SJCRH30 (cell line): ENCODE measurements around the gene C22orf31. TPM values are rescaled to one million over a fixed set of nuclear protein-coding genes. Genes with fewer than 3 reads are reported as not detected.

ENCODE experiments used
- DNase-seq, 2 experiments: peaks; one replicate each; pipeline ENCODE4 v3.0.0-alpha.2; 2015 to 2020
- H3K27ac ChIP-seq: fragments of 250-450 bp; sonication (Bioruptor Pico); 2 replicates; pipeline ENCODE4 v1.5.1; 2020; ENCODE audit warnings: mild to moderate bottlenecking, moderate library complexity
- H3K27me3 ChIP-seq: fragments of 250-450 bp; sonication (Bioruptor Pico); 2 replicates; pipeline ENCODE4 v1.5.1; 2020; ENCODE audit warnings: mild to moderate bottlenecking, moderate library complexity
- H3K36me3 ChIP-seq: fragments of 250-450 bp; sonication (Bioruptor Pico); 2 replicates; pipeline ENCODE4 v1.5.1; 2020; ENCODE audit warnings: mild to moderate bottlenecking, moderate library complexity
- H3K4me1 ChIP-seq: fragments of 250-450 bp; sonication (Bioruptor Pico); 2 replicates; pipeline ENCODE4 v1.5.1; 2020; ENCODE audit warnings: mild to moderate bottlenecking, moderate library complexity
- H3K4me3 ChIP-seq: fragments of 250-450 bp; sonication (Bioruptor Pico); 2 replicates; pipeline ENCODE4 v1.5.1; 2020; ENCODE audit warnings: mild to moderate bottlenecking, moderate library complexity
- H3K9me3 ChIP-seq: fragments of 250-450 bp; sonication (Bioruptor Pico); replicated peaks from 2 replicates; pipeline ENCODE4 v1.5.1; 2020; ENCODE audit warnings: mild to moderate bottlenecking, moderate library complexity
- total RNA-seq: library from RNA; depleted of rRNA; stranded (reverse); fragments of >200 nt; shearing (Covaris generic); gene quantifications from 2 replicates; pipeline ENCODE4 v1.2.3, GENCODE V29; 2014

Gene C22orf31
- total RNA-seq, 1 experiment from 2014 or later, result not detected

GRCh38 chr22:29073618-29074275, 12.1 kb upstream of the C22orf31 start:
- Histone ChIP-seq H3K9me3 (no peaks in the 10 kb centered on the region), H3K4me1 (peaks cover 14% of the 10 kb centered on the region), H3K27me3 (no peaks in the 10 kb centered on the region), H3K4me3 (peak overlapping the region; percentile 89), H3K27ac (peak overlapping the region; percentile 70), H3K36me3 (no peaks in the 10 kb centered on the region)
- DNase-seq, result peak in 1 of 2 experiments; percentile 26

DNA sequence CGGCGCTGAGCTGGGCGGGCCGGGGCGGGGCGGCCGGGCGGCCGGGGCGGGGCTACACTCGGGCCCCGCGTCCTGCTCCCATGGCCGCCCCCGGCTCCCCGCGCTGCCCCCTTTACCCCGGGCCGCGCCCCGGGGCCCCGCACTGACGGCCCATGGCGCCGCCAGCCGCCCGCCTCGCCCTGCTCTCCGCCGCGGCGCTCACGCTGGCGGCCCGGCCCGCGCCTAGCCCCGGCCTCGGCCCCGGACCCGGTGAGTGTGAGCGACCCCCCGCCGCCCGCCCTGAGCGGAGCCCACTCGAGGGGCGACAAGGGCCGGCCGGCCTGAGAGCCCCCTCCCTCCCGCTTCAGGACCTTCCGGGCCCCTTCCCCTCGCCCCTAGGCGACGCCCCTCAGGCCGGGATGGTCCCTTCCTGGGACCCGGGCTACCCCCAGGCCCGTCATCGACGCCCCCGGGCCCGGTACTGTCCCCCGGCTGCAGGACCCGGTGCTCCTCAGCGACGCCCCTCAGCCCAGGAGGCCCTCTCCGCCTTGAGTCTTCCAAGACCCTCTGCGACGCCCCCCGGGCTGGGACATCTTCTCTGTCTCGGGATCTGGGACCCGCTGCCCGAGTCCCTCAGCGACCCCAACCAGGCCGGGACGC, 11.5 kb upstream of the C22orf31 start, which contains the start of gene KREMEN1:
TSS of gene KREMEN1 (plus strand) at position 57 of the 639 bp plus-strand sequence. CDS start at position 153, 96 bp downstream.
- no peaks in the 10 kb centered on the region for H3K36me3 ChIP-seq
- H3K27ac ChIP-seq, result peak within 1 kb of the TSS; percentile 70
- H3K9me3 ChIP-seq, result no peaks in the 10 kb centered on the region
- peak within 1 kb of the TSS; percentile 89 for H3K4me3 ChIP-seq
- H3K27me3 ChIP-seq, result no peaks in the 10 kb centered on the region
- DNase-seq, result no peak
- peaks cover 9% of the 10 kb centered on the region for H3K4me1 ChIP-seq

DNA sequence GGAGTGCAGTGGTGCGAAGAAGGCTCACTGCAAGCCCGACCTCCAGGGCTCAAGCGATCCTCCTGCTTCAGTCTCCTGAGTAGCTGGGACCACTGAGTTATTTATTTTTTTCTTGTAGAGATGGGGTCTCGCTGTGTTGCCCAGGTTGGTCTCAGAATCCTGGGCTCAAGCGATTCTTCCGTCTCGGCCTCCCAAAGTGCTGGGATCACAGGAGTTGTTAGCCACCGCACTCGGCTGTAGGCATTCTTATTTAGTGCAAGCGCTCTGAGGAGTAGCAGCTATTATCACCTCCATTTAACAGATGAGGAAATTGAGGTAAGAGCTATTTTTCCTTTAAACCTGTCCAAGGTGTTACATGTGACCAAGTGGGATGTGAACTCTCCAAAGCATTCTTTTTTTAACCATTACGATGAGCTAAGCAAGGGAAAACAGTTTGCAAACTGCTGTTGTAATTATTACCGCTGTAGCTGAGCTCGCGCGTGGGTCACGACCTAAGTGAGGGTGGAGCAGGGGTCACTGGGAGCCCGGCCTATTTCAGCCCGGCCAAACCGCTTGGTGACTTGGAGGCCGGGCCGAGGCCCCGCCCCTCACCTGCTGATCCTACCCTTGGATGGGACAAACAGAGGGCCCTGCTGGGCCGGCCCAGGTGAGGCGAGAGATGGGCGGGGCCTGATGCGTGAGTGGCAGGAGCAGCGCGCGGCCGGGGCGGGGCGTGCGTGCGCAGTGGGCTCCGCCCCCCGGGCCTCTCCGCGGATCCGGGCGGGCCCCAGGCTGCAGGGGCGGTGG, 10.8 kb upstream of the C22orf31 start:
- no peaks in the 10 kb centered on the region for H3K9me3 ChIP-seq
- H3K27me3 ChIP-seq, result no peaks in the 10 kb centered on the region
- peaks cover 2% of the 10 kb centered on the region for H3K4me1 ChIP-seq
- H3K4me3 ChIP-seq, result peak overlapping the region; percentile 55
- no peaks in the 10 kb centered on the region for H3K36me3 ChIP-seq
- H3K27ac ChIP-seq, result no peak overlapping the region
- peak; percentile 74 to 81 for DNase-seq

GRCh38 chr22:29071261-29072045, 9.8 kb upstream of the C22orf31 start:
- no peaks in the 10 kb centered on the region for H3K4me1 ChIP-seq
- no peaks in the 10 kb centered on the region for H3K36me3 ChIP-seq
- no peaks in the 10 kb centered on the region for H3K27me3 ChIP-seq
- H3K9me3 ChIP-seq, result no peaks in the 10 kb centered on the region
- no peak overlapping the region for H3K27ac ChIP-seq
- DNase-seq, result no peak
- H3K4me3 ChIP-seq, result no peak overlapping the region

DNA sequence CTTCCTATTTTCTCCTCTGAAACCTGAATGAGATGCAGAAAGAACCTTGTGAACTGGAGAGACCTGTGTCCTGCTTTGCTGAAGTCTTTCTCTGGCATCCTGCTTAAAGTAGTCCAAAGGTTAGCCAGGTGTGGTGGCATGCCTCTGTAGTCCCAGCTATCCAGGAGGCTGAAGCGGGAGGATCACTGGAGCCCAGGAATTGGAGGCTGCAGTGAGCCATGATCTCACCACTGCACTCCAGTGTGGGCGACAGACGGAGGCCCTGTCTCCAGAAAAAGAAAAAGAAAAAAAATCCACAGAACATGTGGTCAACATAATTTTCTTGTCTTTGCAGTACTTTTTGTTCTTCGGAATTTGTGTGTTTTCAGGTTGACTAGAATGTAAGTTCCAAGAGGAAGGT, 8.9 kb upstream of the C22orf31 start:
- Histone ChIP-seq H3K27me3 (no peaks in the 10 kb centered on the region), H3K4me3 (no peak overlapping the region), H3K36me3 (no peaks in the 10 kb centered on the region), H3K27ac (no peak overlapping the region), H3K9me3 (no peaks in the 10 kb centered on the region), H3K4me1 (no peaks in the 10 kb centered on the region)
- DNase-seq, result no peak

DNA sequence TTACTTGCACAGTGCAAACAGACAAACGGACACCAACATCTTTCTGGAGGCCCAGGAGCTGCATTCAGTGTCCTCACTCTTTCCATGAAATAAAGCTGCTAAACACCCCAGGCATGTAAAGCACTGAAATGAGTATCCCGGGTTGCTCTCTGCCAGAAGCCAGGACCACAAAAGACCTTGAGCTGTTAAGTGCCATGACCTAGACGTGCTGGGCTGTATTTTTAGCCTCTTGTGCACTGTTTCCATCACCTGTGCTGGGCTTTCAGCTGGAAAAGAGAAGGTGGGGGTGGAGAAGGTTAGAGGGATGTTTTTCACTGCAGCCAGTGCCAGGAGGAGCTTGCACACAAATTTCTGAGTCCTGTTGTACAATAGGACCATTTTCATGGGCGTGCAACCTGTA, 7.8 kb upstream of the C22orf31 start:
- Histone ChIP-seq H3K36me3 (no peaks in the 10 kb centered on the region), H3K4me3 (no peak overlapping the region), H3K4me1 (no peaks in the 10 kb centered on the region), H3K27ac (no peak overlapping the region), H3K9me3 (no peaks in the 10 kb centered on the region), H3K27me3 (no peaks in the 10 kb centered on the region)
- peak in 1 of 2 experiments; percentile 46 for DNase-seq

- H3K4me1 ChIP-seq, result peaks cover 13% of the 10 kb centered on the region
- no peaks in the 10 kb centered on the region for H3K9me3 ChIP-seq
- H3K4me3 ChIP-seq, result no peak overlapping the region
- no peak overlapping the region for H3K27ac ChIP-seq
- no peaks in the 10 kb centered on the region for H3K36me3 ChIP-seq
- no peaks in the 10 kb centered on the region for H3K27me3 ChIP-seq
- no peak for DNase-seq
Measured at GRCh38 chr22:29065468-29066190, 4.0 kb upstream of the C22orf31 start.

DNA sequence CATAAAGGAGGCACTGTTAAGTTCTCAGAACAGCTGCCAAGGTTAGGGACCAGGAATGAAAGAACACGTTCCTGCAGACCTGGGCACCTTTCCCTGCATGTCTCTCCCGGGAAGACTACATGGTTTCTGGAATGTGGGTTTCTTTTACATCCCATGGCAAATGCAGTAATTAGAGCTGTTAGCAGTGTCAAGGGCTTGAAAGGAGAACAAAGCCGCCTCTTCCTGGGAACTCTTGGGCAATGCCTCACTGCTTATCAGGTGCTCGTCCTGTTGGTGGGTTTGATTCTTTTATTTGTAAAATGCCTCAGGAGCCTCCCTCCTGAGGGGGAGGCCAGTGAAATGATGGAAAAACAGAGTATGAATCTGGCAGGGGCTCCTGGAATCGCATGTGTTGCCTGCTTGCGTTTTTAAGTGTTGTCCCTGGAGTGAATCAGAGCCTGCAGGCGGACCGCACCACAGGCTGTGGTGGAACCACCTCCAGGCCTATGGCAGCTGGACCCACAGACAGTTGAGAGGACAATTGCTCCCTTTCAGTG, 723 bp upstream of the C22orf31 start:
- Histone ChIP-seq H3K27me3 (no peaks in the 10 kb centered on the region), H3K4me1 (peaks cover 22% of the 10 kb centered on the region), H3K36me3 (no peaks in the 10 kb centered on the region), H3K27ac (peak overlapping the region; percentile 63), H3K9me3 (no peaks in the 10 kb centered on the region), H3K4me3 (peak overlapping the region; percentile 11; the same call in 1 of the 2 replicates)
- peak; percentile 69 to 82 for DNase-seq

- Histone ChIP-seq H3K4me1 (peaks cover 34% of the 10 kb centered on the region), H3K27ac (no peak overlapping the region), H3K36me3 (no peaks in the 10 kb centered on the region), H3K27me3 (no peaks in the 10 kb centered on the region), H3K4me3 (no peak overlapping the region), H3K9me3 (no peaks in the 10 kb centered on the region)
- DNase-seq, result no peak
Measured at GRCh38 chr22:29060931-29061330, 700 bp downstream of the C22orf31 start.

- no peak overlapping the region for H3K4me3 ChIP-seq
- H3K4me1 ChIP-seq, result peaks cover 39% of the 10 kb centered on the region
- H3K27me3 ChIP-seq, result no peaks in the 10 kb centered on the region
- no peak for DNase-seq
- H3K27ac ChIP-seq, result no peak overlapping the region
- H3K36me3 ChIP-seq, result no peaks in the 10 kb centered on the region
- no peaks in the 10 kb centered on the region for H3K9me3 ChIP-seq
Measured at GRCh38 chr22:29060251-29060869, 1.3 kb downstream of the C22orf31 start.

- H3K9me3 ChIP-seq, result no peaks in the 10 kb centered on the region
- DNase-seq, result no peak
- H3K4me1 ChIP-seq, result peaks cover 37% of the 10 kb centered on the region
- no peak overlapping the region for H3K4me3 ChIP-seq
- no peak overlapping the region for H3K27ac ChIP-seq
- no peaks in the 10 kb centered on the region for H3K36me3 ChIP-seq
- no peaks in the 10 kb centered on the region for H3K27me3 ChIP-seq
Measured at GRCh38 chr22:29056472-29056871, 5.2 kb downstream of the C22orf31 start.

DNA sequence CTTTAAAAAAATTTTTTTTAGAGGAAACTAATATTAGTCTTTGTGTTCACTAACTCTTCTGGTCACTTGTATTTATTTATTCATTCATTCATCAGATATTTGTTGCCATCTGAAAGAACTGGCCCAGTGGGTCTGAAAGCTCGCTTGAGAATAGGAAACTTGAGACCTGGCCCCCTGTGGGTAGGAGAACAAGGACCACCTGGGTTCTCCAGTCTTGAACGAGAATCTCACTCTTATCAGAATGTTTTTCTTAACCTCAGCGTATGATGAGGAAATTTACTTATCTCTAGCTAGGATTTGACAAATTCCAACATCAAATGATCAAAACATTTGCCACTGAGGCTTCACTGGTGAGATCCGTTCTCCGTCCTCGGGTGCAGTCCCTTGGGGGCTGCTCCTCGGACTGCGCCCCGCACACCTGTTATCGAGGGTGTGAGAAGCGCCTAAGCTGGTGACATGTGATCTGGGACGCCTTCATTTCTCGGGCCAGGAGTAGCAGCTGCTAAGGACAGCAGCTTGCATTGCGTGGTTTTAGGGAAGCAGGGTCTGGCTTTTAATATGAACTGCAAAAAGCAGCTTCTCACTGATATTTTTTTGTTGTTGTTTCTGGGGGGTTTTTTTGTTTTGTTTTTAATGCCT, 6.3 kb downstream of the C22orf31 start:
- H3K4me1 ChIP-seq, result peaks cover 35% of the 10 kb centered on the region
- peak; percentile 86 to 93 for DNase-seq
- no peaks in the 10 kb centered on the region for H3K36me3 ChIP-seq
- peak overlapping the region; percentile 47 for H3K27ac ChIP-seq
- no peaks in the 10 kb centered on the region for H3K27me3 ChIP-seq
- no peaks in the 10 kb centered on the region for H3K9me3 ChIP-seq
- H3K4me3 ChIP-seq, result no peak overlapping the region

GRCh38 chr22:29054251-29054767, 7.3 kb downstream of the C22orf31 start:
- Histone ChIP-seq H3K4me3 (no peak overlapping the region), H3K4me1 (peaks cover 32% of the 10 kb centered on the region), H3K27me3 (no peaks in the 10 kb centered on the region), H3K9me3 (no peaks in the 10 kb centered on the region), H3K27ac (no peak overlapping the region), H3K36me3 (no peaks in the 10 kb centered on the region)
- no peak for DNase-seq
